A549 treated with DMSO at 1 μM for 4 hours (cell line): ENCODE results near the gene POLE3. TPM values are rescaled to one million over a fixed set of nuclear protein-coding genes. Genes with fewer than 3 reads are reported as not detected.

Experiments
- total RNA-seq: library from RNA; stranded (reverse); fragments of 200-300 nt; extraction: Qiagen RNA extraction; gene quantifications from 5 replicates; pipeline ENCODE4 v1.2.3, GENCODE V29; 2022; ENCODE audit warnings: low read depth

POLE3 gene, protein sequence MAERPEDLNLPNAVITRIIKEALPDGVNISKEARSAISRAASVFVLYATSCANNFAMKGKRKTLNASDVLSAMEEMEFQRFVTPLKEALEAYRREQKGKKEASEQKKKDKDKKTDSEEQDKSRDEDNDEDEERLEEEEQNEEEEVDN
- 106 to 134 TPM (median 123 TPM) in 5 replicates for total RNA-seq

DNA sequence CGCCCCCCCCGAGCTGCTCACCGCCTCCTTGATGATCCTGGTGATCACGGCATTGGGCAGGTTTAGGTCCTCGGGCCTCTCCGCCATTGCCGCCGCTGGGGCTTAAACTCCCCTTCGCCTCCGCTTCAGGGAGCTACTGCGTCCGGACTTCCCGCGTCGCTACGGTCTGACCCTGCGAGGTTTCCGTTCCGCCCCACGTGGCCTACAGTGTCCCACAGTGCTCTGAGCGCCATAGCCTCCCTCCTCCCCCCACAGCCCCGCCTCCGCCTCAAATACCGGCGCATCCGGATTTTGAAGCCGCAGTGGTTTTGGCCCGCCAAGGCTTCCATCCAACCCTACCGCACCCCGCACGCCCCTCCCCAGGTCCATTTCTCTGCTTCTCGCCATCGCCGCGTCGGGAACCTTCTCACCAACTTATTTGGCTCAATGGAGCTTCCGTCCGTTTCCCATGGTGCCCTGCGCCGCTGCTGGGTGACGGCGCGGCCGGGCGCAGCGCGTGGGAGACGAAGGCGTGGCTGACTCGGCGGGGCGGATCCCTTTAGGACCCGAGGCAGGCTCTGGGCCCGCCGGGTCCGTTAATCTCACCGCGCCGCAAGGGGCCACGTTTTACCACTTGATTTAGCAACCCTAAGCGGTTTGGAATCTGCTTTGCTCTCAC is at the start of gene POLE3, which contains the start of gene C9orf43:
POLE3 (minus strand) TSS at position 469 of the 658 bp plus-strand sequence; CDS start at position 87, 382 bp downstream.
C9orf43 (plus strand) TSS at position 541 of the 658 bp plus-strand sequence. CDS start 2,747 bp downstream, outside the sequence.

DNA sequence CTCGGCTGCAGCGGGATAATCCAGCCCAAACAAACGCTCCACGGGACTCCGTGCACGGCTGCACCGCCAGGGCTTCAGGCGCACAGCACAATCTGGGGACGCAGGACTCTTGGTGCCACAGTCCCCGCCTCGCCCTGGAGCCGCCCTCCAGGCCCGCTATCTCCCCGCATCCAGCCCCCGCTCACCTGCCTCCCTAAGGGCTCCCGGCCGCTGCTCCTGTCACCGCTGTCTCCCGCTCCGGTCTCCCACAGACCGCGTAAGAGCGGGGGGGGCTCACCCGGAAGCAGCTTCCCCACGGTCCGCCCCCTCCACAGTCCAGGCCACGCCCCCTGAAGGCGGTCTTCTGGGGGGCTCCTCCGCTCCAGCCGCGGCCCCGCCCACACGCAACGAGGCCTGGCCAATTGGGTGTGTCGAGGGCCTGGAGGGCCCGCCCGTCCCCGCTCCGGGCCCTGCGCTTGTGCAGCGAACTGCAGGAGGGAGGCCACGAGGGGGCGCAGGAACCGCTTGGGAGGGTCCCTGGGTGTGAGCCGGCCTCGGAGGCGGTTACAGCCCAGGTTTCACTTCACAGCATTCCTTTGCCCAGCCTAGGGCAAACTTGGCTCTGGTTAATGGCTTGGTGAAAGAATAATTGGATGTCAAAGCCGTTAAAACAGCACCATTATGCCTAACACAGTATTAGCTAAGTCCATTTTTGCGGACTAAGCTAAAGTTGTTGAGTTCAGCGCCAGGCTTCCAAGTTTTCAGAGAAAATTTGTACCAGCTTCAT is 9.3 kb downstream of the POLE3 start, which contains the start of gene ALAD:
ALAD (minus strand) TSS at position 258 of the 766 bp plus-strand sequence. CDS start 7,725 bp downstream, outside the sequence.

DNA sequence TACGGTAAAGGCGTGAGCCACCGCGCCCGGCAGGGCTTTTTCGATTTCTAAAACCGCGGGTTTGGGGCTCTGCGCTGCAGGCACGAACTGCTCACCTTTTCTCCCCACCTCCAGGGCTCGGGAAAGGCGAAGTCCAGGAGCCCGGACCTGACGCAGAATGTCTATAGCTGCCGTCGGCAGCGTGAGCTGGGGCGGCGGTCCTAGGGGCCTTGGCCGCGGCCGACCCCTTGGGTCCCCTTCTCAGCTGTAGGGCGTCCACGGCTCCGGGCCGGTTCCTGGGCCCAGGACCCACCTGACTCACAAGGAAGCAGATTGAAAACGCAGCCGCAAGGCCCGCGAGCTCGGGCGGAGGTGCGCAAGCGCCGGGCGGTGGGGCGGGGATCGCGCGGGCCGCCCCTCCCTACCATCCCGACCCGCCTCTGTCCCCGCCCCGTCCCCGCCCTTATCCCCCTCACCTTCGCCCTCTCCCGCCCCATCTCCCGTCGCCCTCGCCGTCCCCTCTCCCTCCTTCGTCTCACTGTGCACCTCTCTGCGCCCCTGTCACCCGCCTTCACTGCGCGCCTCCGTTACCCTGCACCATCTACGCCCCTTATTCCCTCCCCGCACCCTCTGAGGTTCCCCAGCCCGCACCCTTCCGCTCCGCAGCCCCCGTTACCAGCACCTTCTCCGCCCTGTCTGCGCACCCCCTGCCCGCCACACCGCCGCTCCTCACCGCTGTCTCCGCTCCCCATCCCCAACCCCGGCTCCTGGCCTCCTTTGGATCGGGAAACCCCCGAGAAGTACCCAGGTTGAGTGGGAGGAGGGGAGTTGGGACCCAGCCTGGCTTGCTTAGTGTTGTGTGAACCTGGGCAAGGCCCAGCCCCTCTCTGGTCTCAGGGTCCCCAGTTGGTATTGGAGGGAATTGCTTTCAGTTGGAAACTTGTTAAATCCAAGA is 33.6 kb downstream of the POLE3 start, which contains the start of gene HDHD3:
HDHD3 (minus strand) TSS at position 353 of the 934 bp plus-strand sequence. CDS start 2,632 bp downstream, outside the sequence.

Other genes starting within 250 kb of the POLE3 start
- gene FKBP15, start 189.4 kb downstream of the POLE3 start, total RNA-seq: 15.4 to 19.6 TPM (median 19.4 TPM) in 5 replicates
- 21.4 to 26.1 TPM (median 23.4 TPM) in 5 replicates for gene SLC31A1, start 189.1 kb downstream of the POLE3 start, total RNA-seq
- 47.1 to 55.9 TPM (median 52.7 TPM) in 5 replicates for gene CDC26, start 135.1 kb downstream of the POLE3 start, total RNA-seq
- gene PRPF4, start 135.0 kb downstream of the POLE3 start, total RNA-seq: 61.8 to 63.0 TPM (median 62.3 TPM) in 5 replicates
- gene RNF183, start 107.3 kb downstream of the POLE3 start, total RNA-seq: 0.20 TPM in 1 of 5 replicates, not detected in the others
- gene WDR31, start 70.4 kb downstream of the POLE3 start, total RNA-seq: 1.0 to 1.5 TPM (median 1.4 TPM) in 5 replicates
- gene BSPRY, start 61.1 kb downstream of the POLE3 start, total RNA-seq: 0.04 to 0.07 TPM (median 0.05 TPM) in 3 of 5 replicates, not detected in the others
- 22.5 to 27.5 TPM (median 24.0 TPM) in 5 replicates for gene HDHD3, start 33.7 kb downstream of the POLE3 start, total RNA-seq
- 14.7 to 17.7 TPM (median 15.6 TPM) in 5 replicates for gene ALAD, start 9.4 kb downstream of the POLE3 start, total RNA-seq
- gene C9orf43, start 72 bp upstream of the POLE3 start, total RNA-seq: 0.45 to 1.2 TPM (median 0.54 TPM) in 5 replicates
- gene RGS3, start 53.1 kb upstream of the POLE3 start, total RNA-seq: 24.8 to 30.7 TPM (median 26.6 TPM) in 5 replicates